NCI-H2107 (cell line): ENCODE measurements around the gene PPM1N.
A peak's percentile ranks its signal among the peaks of the same experiment; 100 is the strongest.

Experiments
- DNase-seq: peaks from one replicate; lab custom pipeline; 2025; lab: John Stamatoyannopoulos, UW

The PPM1N gene

GRCh38 chr19:45470762-45471081 is 27.5 kb upstream of the PPM1N start:
- no peak for DNase-seq

GRCh38 chr19:45471111-45471930 is 26.9 kb upstream of the PPM1N start:
- no peak for DNase-seq

GRCh38 chr19:45471931-45472562 is 26.2 kb upstream of the PPM1N start:
- DNase-seq, result no peak

DNA sequence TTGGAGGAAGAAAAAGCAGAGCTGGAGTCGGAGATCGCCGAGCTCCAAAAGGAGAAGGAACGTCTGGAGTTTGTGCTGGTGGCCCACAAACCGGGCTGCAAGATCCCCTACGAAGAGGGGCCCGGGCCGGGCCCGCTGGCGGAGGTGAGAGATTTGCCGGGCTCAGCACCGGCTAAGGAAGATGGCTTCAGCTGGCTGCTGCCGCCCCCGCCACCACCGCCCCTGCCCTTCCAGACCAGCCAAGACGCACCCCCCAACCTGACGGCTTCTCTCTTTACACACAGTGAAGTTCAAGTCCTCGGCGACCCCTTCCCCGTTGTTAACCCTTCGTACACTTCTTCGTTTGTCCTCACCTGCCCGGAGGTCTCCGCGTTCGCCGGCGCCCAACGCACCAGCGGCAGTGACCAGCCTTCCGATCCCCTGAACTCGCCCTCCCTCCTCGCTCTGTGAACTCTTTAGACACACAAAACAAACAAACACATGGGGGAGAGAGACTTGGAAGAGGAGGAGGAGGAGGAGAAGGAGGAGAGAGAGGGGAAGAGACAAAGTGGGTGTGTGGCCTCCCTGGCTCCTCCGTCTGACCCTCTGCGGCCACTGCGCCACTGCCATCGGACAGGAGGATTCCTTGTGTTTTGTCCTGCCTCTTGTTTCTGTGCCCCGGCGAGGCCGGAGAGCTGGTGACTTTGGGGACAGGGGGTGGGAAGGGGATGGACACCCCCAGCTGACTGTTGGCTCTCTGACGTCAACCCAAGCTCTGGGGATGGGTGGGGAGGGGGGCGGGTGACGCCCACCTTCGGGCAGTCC is 25.5 kb upstream of the PPM1N start:
- no peak for DNase-seq

- DNase-seq, result no peak
These were observed 24.9 kb upstream of the PPM1N start for GRCh38 chr19:45473367-45473681.

DNA sequence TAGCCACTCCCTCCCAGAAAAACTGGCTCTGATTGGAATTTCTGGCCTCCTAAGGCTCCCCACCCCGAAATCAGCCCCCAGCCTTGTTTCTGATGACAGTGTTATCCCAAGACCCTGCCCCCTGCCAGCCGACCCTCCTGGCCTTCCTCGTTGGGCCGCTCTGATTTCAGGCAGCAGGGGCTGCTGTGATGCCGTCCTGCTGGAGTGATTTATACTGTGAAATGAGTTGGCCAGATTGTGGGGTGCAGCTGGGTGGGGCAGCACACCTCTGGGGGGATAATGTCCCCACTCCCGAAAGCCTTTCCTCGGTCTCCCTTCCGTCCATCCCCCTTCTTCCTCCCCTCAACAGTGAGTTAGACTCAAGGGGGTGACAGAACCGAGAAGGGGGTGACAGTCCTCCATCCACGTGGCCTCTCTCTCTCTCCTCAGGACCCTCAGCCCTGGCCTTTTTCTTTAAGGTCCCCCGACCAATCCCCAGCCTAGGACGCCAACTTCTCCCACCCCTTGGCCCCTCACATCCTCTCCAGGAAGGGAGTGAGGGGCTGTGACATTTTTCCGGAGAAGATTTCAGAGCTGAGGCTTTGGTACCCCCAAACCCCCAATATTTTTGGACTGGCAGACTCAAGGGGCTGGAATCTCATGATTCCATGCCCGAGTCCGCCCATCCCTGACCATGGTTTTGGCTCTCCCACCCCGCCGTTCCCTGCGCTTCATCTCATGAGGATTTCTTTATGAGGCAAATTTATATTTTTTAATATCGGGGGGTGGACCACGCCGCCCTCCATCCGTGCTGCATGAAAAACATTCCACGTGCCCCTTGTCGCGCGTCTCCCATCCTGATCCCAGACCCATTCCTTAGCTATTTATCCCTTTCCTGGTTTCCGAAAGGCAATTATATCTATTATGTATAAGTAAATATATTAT is 24.3 kb upstream of the PPM1N start:
- no peak for DNase-seq

DNA sequence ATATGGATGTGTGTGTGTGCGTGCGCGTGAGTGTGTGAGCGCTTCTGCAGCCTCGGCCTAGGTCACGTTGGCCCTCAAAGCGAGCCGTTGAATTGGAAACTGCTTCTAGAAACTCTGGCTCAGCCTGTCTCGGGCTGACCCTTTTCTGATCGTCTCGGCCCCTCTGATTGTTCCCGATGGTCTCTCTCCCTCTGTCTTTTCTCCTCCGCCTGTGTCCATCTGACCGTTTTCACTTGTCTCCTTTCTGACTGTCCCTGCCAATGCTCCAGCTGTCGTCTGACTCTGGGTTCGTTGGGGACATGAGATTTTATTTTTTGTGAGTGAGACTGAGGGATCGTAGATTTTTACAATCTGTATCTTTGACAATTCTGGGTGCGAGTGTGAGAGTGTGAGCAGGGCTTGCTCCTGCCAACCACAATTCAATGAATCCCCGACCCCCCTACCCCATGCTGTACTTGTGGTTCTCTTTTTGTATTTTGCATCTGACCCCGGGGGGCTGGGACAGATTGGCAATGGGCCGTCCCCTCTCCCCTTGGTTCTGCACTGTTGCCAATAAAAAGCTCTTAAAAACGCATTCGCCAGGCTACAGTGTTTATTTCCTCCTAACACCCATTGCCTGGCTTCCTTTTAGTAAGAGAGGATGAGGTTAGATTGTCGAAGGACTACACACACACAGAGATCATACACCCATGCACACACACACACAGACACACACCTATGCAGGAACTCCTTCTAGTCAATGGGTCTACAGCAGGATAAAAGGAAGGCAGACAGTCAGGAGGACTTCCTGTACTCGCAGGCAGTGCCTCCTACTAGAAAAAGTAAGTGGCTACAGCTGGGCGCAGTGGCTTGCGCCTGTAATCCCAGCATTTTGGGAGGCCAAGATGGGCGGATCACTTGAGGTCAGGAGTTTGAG is 23.4 kb upstream of the PPM1N start:
- no peak for DNase-seq

DNA sequence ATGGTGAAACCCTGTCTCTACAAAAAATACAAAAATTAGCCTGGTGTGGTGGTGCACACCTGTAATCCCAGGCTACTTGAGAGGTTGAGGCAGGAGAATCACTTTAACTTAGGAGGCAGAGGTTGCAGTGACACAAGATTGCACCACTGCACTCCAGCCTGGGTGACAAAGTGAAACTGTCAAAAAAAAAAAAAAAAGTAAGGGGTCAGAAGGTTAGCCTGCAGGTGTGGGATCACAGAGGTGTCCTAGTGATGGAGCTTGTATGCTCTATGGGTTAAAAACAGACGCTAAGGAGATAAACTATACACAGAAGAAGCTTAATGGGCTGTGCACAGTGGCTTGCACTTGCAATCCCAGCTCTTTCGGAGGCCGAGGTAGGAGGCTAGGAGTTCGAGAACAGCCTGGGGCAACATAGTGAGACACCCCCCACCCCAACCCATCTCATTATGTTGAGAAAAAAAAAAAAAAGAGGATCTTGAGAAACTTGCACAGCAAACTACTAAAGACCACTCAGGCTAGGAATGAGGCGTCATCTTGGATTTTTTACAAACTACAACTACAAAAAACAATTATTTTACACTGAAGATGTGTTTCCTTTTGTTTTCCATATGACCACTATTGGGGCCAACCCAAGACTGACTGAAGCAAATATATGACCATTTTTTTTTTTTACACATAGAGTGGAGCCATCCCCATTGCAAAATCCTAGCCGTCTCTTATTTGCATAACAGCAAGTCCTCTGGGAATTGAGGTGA is 22.5 kb upstream of the PPM1N start:
- no peak for DNase-seq

DNA sequence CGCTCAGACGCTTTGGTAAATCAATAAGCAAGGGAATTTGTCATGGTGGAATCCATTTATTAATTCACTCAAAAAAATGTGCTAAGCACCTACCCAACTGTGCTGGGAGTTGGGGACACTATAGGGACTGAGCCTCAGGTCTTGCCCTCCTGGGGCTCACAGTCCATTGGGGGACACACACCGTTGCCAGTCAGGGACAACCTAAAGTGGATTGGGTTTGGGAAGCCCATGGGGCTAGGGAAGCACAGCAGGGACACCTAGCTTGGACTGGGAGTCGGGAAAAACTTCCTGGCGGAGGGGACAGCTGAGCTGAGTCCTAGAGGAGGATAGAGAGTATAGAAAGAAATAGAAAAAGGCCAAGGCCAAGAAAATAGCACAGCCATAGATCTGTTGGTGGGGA is 21.9 kb upstream of the PPM1N start:
- DNase-seq, result no peak

DNA sequence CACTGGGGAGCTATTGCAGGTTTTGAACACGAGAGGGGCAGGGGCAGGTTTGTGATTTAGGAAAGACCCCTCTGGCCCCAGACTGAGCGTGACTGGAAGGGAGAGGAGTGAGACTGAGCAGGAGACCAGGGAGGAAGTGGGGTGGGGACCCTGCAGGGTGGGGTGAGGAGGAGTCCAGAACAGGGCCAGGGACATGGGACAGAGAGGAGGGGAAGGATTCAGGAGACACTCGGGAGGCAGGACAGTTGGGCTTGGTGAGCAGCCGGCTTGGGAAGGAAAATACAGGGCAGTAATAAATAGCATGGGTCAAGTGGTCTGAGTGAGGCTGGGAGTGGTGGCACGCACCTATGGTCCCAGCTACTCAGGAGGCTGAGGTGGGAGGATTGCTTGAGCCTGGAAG is 21.1 kb upstream of the PPM1N start:
- DNase-seq, result no peak

- no peak for DNase-seq
These were observed 20.4 kb upstream of the PPM1N start for GRCh38 chr19:45477713-45478453.

DNA sequence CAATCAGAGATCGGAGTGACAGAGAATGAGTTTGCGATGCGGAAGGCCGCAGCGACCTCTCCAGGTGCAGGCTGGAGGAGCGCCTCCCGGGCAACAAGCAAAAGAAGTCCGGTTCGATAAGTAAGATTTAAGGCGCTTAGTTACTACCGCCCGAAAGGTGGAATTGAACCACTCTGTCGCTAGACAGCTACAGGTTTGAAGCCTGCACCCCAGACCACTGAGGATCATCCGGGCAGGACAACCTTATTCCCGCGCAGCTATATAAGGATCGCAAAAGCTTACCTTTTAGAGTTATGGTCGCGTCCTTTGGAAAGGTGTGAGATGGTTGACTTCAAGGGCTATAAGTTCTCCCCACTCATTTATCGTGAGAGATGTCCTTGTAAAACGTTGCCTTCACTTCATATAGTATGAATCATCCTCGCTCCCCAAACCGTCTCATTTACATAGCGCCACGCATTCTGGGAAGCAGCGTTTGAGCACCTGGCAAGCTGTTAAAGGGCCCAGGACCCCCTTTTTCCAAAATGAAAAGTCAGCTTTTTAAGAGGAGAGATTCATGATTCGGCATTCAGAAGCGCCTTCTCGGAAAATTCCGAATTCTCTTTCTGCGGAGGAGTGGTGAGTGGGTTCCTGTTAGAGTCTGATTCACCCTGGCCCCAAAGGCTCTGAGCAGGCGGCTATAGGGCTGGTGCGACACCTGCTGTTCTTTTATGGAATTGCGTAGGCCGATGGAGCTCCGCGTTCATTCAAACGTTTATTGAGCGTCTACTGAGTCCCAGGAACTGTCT is 19.6 kb upstream of the PPM1N start:
- peak; percentile 69 for DNase-seq

GRCh38 chr19:45483033-45483432 is 15.2 kb upstream of the PPM1N start:
- no peak for DNase-seq

- DNase-seq, result no peak
These were observed 13.8 kb upstream of the PPM1N start for GRCh38 chr19:45484273-45484945.

DNA sequence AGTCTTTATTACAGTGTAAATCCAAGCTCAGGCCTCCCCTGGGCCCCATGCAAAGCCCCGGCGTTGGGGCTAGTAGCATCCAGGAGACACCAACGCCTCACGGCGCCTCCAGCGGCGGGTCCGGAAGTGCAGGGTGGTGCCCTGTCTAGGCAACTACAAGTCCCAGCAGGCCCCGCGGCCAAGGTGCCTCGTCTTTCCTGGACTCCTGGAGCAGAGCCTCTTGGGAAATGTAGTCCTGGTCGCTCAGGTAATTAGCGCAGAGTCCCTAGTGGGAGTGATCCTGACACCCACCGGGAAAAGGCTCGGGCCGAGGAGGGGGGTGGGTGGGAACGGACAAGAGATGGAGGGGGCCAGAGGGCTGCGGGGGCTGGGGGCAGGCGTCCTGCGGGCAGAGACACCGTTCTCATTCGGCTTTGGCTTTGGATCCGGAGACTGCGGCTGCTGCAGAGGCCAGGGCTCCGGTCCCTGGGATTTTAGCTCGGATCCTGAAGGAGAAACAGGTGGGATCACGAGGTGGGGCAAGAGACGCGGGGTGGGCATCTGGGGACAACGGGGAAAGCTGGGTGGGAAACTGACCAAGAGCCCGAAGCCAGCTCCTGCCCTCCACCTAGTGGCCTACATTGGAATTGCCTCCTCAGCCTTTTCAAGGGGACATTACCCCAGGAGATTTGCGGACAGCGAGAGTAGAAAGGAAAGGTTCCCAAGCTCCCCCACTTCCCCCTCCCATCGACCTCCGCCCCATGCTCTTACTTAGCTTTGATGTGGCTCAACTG is 12.8 kb upstream of the PPM1N start:
- peak; percentile 87 for DNase-seq

- no peak for DNase-seq
These were observed 9.5 kb upstream of the PPM1N start for GRCh38 chr19:45488708-45489107.

GRCh38 chr19:45489216-45489855 is 8.9 kb upstream of the PPM1N start:
- DNase-seq, result no peak
